Measurements from ENCODE around the gene MAML2. TPM values are rescaled to one million over a fixed set of nuclear protein-coding genes. Genes with fewer than 3 reads are reported as not detected.

Gene MAML2
- total and polyA plus RNA-seq, 9 of the 15 experiments (the other 6 are each of a cell fraction or from before 2014, with no cell fraction given) = 0.79 to 6.8 (median 4.8) TPM

- TF ChIP-seq CTCF (IDR thresholded peaks at IDR 0.05 in 2 of 3, conservative IDR thresholded peaks at IDR 0.05 in 1 of 3; ENCODE audit: insufficient read depth in 2 of 3, low read depth in 1 of 3, low read length in 3 of 3) = no peak
- no peak for TF ChIP-seq ASH1L (IDR thresholded peaks at IDR 0.05; ENCODE audit: borderline replicate concordance, low read depth, partially characterized antibody)
- TF ChIP-seq EP400 (IDR thresholded peaks at IDR 0.05) = no peak
- no peak for TF ChIP-seq ZNF253 (CRISPR knock-in tag; conservative IDR thresholded peaks at IDR 0.05)
- no peak for TF ChIP-seq BCLAF1 (IDR thresholded peaks at IDR 0.05; ENCODE audit: borderline replicate concordance in 1 of 2, control insufficient read depth in 1 of 2, low read depth in 2 of 2, low read length in 1 of 2)
- TF ChIP-seq FOXK1 (CRISPR knock-in tag; IDR thresholded peaks at IDR 0.05; ENCODE audit: borderline replicate concordance) = no peak
- no peak for TF ChIP-seq THRB (CRISPR knock-in tag; conservative IDR thresholded peaks at IDR 0.05)
- TF ChIP-seq PHF21A (IDR thresholded peaks at IDR 0.05; ENCODE audit: borderline replicate concordance, low read depth) = no peak
- TF ChIP-seq RFX7 (CRISPR knock-in tag; IDR thresholded peaks at IDR 0.05) = no peak
- no peak for TF ChIP-seq SREBF2 (CRISPR knock-in tag; IDR thresholded peaks at IDR 0.05)
- TF ChIP-seq HBP1 (CRISPR knock-in tag; IDR thresholded peaks at IDR 0.05) = no peak
- TF ChIP-seq TAF9B (IDR thresholded peaks at IDR 0.05; ENCODE audit: partially characterized antibody) = no peak
- no peak for TF ChIP-seq MCM5 (IDR thresholded peaks at IDR 0.05; ENCODE audit: low read depth)
- no peak for TF ChIP-seq XRCC4 (IDR thresholded peaks at IDR 0.05; ENCODE audit: extremely low read depth, insufficient read depth, insufficient read length)
- TF ChIP-seq ATF2 (CRISPR knock-in tag; IDR thresholded peaks at IDR 0.05) = no peak
These were observed 142.8 kb downstream of the MAML2 start (continued) for GRCh38 chr11:96200243-96200642.

All from K562 (cell line).